IMR-90 (cell line): ENCODE data around the gene DPCD. TPM values are rescaled to one million over a fixed set of nuclear protein-coding genes. Genes with fewer than 3 reads are reported as not detected.

Source experiments
- ATAC-seq: fragments of 200-7000 bp; cut with Tn5 transposase; 2 replicates; pipeline ENCODE4 v1.9.1; 2020; ENCODE audit warnings: low read depth, mild to moderate bottlenecking, moderate library complexity
- BruUV-seq: library from RNA; stranded (reverse); fragments of 400-500 nt; replicated peaks from 2 replicates; lab custom pipeline; 2021; lab: Mats Ljungman, UMichigan
- CTCF ChIA-PET: fragments of 300-600 bp; formaldehyde crosslinking; extraction: SDS; loops from one replicate; lab custom pipeline; 2021; ENCODE audit warnings: antibody characterized with exemption; lab: Yijun Ruan, JAX
- POLR2A ChIA-PET: fragments of 300-600 bp; sonication (Branson Sonifier 250); formaldehyde crosslinking; loops from one replicate; lab custom pipeline; 2022; ENCODE audit warnings: antibody characterized with exemption; ENCODE audit not compliant: unreplicated experiment; lab: Charles Lee
- DNase-seq: peaks from one replicate; pipeline ENCODE4 v3.0.0; 2013
- H2AFZ ChIP-seq: replicated peaks from 2 replicates; pipeline ENCODE3; 2013; ENCODE audit warnings: low read length, mild to moderate bottlenecking; ENCODE audit not compliant: poor library complexity
- H2AK5ac ChIP-seq: 2 replicates; pipeline ENCODE4 v1.6.1; 2013; ENCODE audit warnings: low read depth, low read length, inconsistent platforms
- H2AK9ac ChIP-seq: replicated peaks from 2 replicates; pipeline ENCODE3; 2013; ENCODE audit warnings: mild to moderate bottlenecking, low read depth, low read length, moderate library complexity; ENCODE audit not compliant: poor library complexity
- H2BK120ac ChIP-seq: 2 replicates; pipeline ENCODE4 v1.6.1; 2013; ENCODE audit warnings: low read depth, low read length, inconsistent platforms
- H2BK15ac ChIP-seq: 3 replicates; pipeline ENCODE4 v1.6.1; 2013; ENCODE audit warnings: low read depth, low read length, inconsistent platforms
- H2BK20ac ChIP-seq: 2 replicates; pipeline ENCODE4 v1.6.1; 2013; ENCODE audit warnings: low read depth, mild to moderate bottlenecking, inconsistent platforms, low read length, moderate library complexity
- H2BK5ac ChIP-seq: 2 replicates; pipeline ENCODE4 v1.6.1; 2013; ENCODE audit warnings: mild to moderate bottlenecking, low read depth, low read length, inconsistent platforms; ENCODE audit not compliant: poor library complexity, severe bottlenecking
- H3K14ac ChIP-seq: replicated peaks from 2 replicates; pipeline ENCODE4 v1.6.1; 2013; ENCODE audit warnings: low read depth, low read length, inconsistent platforms
- H3K18ac ChIP-seq: 2 replicates; pipeline ENCODE4 v1.6.1; 2013; ENCODE audit warnings: low read depth, low read length, control low read depth
- H3K23ac ChIP-seq: 2 replicates; pipeline ENCODE4 v1.6.1; 2013; ENCODE audit warnings: low read depth, low read length, inconsistent platforms
- H3K27ac ChIP-seq: 2 replicates; pipeline ENCODE4 v1.5.1; 2013; ENCODE audit warnings: mild to moderate bottlenecking, control low read depth, low read length; ENCODE audit not compliant: insufficient read depth
- H3K27me3 ChIP-seq: 2 replicates; pipeline ENCODE4 v1.6.1; 2013; ENCODE audit warnings: low read length; ENCODE audit not compliant: control insufficient read depth, insufficient read depth
- H3K36me3 ChIP-seq: 2 replicates; pipeline ENCODE4 v1.6.1; 2013; ENCODE audit warnings: low read length, mixed read lengths; ENCODE audit not compliant: control insufficient read depth, insufficient read depth
- H3K4ac ChIP-seq: 2 replicates; pipeline ENCODE4 v1.6.1; 2013; ENCODE audit warnings: low read depth, low read length, inconsistent platforms
- H3K4me1 ChIP-seq: 2 replicates; pipeline ENCODE4 v1.6.1; 2013; ENCODE audit warnings: low read length, mixed read lengths; ENCODE audit not compliant: control insufficient read depth, insufficient read depth
- H3K4me2 ChIP-seq: 2 replicates; pipeline ENCODE4 v1.6.1; 2013; ENCODE audit warnings: low read depth, mild to moderate bottlenecking, control low read depth, low read length, moderate library complexity
- H3K4me3 ChIP-seq: 2 replicates; pipeline ENCODE4 v1.5.1; 2013; ENCODE audit warnings: low read depth, mild to moderate bottlenecking, control low read depth, low read length, moderate library complexity; ENCODE audit not compliant: insufficient read depth
- H3K56ac ChIP-seq: 2 replicates; pipeline ENCODE4 v1.6.1; 2013; ENCODE audit warnings: low read length, inconsistent platforms; ENCODE audit not compliant: insufficient read depth; ENCODE audit errors: extremely low read depth
- H3K79me1 ChIP-seq, 2 experiments: 2 replicates each; pipeline ENCODE4 v1.6.1; 2013; ENCODE audit warnings: low read length in 2 of 2, inconsistent platforms in 1 of 2, low read depth in 1 of 2
- H3K9ac ChIP-seq: 2 replicates; pipeline ENCODE4 v1.6.1; 2013; ENCODE audit warnings: low read depth, low read length, control low read depth
- H3K9me1 ChIP-seq: 2 replicates; pipeline ENCODE4 v1.6.1; 2013; ENCODE audit warnings: low read length, inconsistent platforms; ENCODE audit not compliant: insufficient read depth
- H3K9me3 ChIP-seq: 2 replicates; pipeline ENCODE4 v1.6.1; 2013; ENCODE audit warnings: low read length; ENCODE audit not compliant: control insufficient read depth, insufficient read depth
- H4K20me1 ChIP-seq: 2 replicates; pipeline ENCODE4 v1.6.1; 2013; ENCODE audit warnings: low read length, inconsistent platforms; ENCODE audit not compliant: insufficient read depth
- H4K5ac ChIP-seq: 2 replicates; pipeline ENCODE4 v1.6.1; 2013; ENCODE audit warnings: mild to moderate bottlenecking, low read depth, low read length, control low read depth
- H4K8ac ChIP-seq, 2 experiments: 2 replicates each; pipeline ENCODE4 v1.6.1; 2013; ENCODE audit warnings: low read depth in 2 of 2, low read length in 2 of 2, control low read depth in 1 of 2, inconsistent platforms in 1 of 2
- H4K91ac ChIP-seq: 2 replicates; pipeline ENCODE4 v1.6.1; 2013; ENCODE audit warnings: low read depth, low read length, inconsistent platforms; ENCODE audit not compliant: insufficient read depth
- BHLHE40 ChIP-seq: fragments of 150-350 bp; IDR thresholded peaks from 2 replicates; pipeline ENCODE4 v1.6.1; 2016; ENCODE audit warnings: mild to moderate bottlenecking, low read depth, low read length
- CEBPB ChIP-seq: IDR thresholded peaks from 2 replicates; pipeline ENCODE4 v1.6.1; 2012; ENCODE audit warnings: low read depth, low read length, improper control_type of control experiment
- CTCF ChIP-seq: conservative IDR thresholded peaks from 2 replicates; pipeline ENCODE4 v1.5.1; 2012; ENCODE audit warnings: mild to moderate bottlenecking, low read depth, low read length, improper control_type of control experiment
- MXI1 ChIP-seq: IDR thresholded peaks from 2 replicates; pipeline ENCODE4 v1.6.1; 2012; ENCODE audit warnings: low read depth, mild to moderate bottlenecking, low read length, moderate library complexity, borderline replicate concordance
- NFE2L2 ChIP-seq: fragments of 150-350 bp; IDR thresholded peaks from 2 replicates; pipeline ENCODE4 v1.6.1; 2016; ENCODE audit warnings: low read depth, mild to moderate bottlenecking, low read length
- POLR2A ChIP-seq: IDR thresholded peaks from 2 replicates; pipeline ENCODE4 v1.6.1; 2012; ENCODE audit warnings: mild to moderate bottlenecking, low read depth, low read length
- RAD21 ChIP-seq: IDR thresholded peaks from 2 replicates; pipeline ENCODE4 v1.6.1; 2012; ENCODE audit warnings: low read length, improper control_type of control experiment
- RFX5 ChIP-seq: IDR thresholded peaks from 2 replicates; pipeline ENCODE4 v1.8.0; 2012; ENCODE audit warnings: low read depth, mild to moderate bottlenecking, low read length, moderate library complexity
- SMC3 ChIP-seq: fragments of 150-350 bp; IDR thresholded peaks from 2 replicates; pipeline ENCODE4 v1.6.1; 2016; ENCODE audit warnings: low read depth, mild to moderate bottlenecking, antibody characterized with exemption, low read length, moderate library complexity
- USF2 ChIP-seq: fragments of 150-350 bp; IDR thresholded peaks from 2 replicates; pipeline ENCODE4 v1.6.1; 2017; ENCODE audit warnings: mild to moderate bottlenecking, antibody characterized with exemption, low read length, low read depth
- WGBS, 2 experiments: methylation state at CpG; one replicate each; pipeline versions ENCODE4 v1.1.5 to v1.1.7; 2013; ENCODE audit warnings: missing lambda C conversion rate in 2 of 2; ENCODE audit not compliant: insufficient read length in 1 of 2; ENCODE audit errors: extremely low coverage in 2 of 2; 5-methylcytosine and 5-hydroxymethylcytosine counted together
- dilution Hi-C: fragments of 300-500 bp; cut with HindIII; formaldehyde crosslinking; loops from one replicate; pipeline ENCODE4 v1.14.3; 2018; ENCODE audit warnings: low sequenced_read_pairs; ENCODE audit not compliant: unreplicated experiment
- in situ Hi-C: fragments of 300-500 bp; cut with MboI; formaldehyde crosslinking; loops from 3 replicates; pipeline ENCODE4 v1.14.3; 2019; ENCODE audit warnings: low sequenced_read_pairs, inconsistent platforms, mixed read lengths
- intact Hi-C: fragments of 100-400 bp; cut with micrococcal nuclease; formaldehyde crosslinking; loops from 2 replicates; pipeline ENCODE4 v1.10.0; 2022
- polyA plus RNA-seq, 3 experiments: library from polyadenylated mRNA; depleted of rRNA; stranded (reverse); fragments of >200 nt; gene quantifications; 2 replicates each; pipeline ENCODE4 v1.2.3, GENCODE V29; 2012; ENCODE audit warnings: low replicate concordance in 1 of 3
- total RNA-seq: library from RNA; depleted of rRNA; stranded (reverse); fragments of >200 nt; gene quantifications from 2 replicates; pipeline ENCODE4 v1.2.3, GENCODE V29; 2012

DPCD gene
- total and polyA plus RNA-seq, 2 of the 4 experiments (the other 2 are of a cell fraction) = 59.1 to 73.7 TPM

- H3K27me3 ChIP-seq = peaks cover 42% of the 10 kb centered on the region
- no peaks in the 10 kb centered on the region for H3K9me3 ChIP-seq
- no peak overlapping the region for H3K9ac ChIP-seq
- H2BK120ac ChIP-seq = no peak overlapping the region
- no peak overlapping the region for H2BK15ac ChIP-seq
- H3K27ac ChIP-seq = no peak overlapping the region
- H3K4ac ChIP-seq = no peak overlapping the region
- H4K8ac ChIP-seq = no peak overlapping the region
- H3K79me1 ChIP-seq = no peaks in the 10 kb centered on the region
- no peak for TF ChIP-seq RAD21
- no peak for TF ChIP-seq POLR2A
- no peak for TF ChIP-seq NFE2L2
- no peak for TF ChIP-seq BHLHE40
- no peak for TF ChIP-seq MXI1
- no peak for TF ChIP-seq RFX5
- TF ChIP-seq CTCF = no peak
- no peak for TF ChIP-seq CEBPB
- TF ChIP-seq USF2 = no peak
- no peak for TF ChIP-seq SMC3
- no peak overlapping the region for H4K91ac ChIP-seq
- in situ Hi-C loops = no loop called here
- DNase-seq = no peak
- ChIA-PET POLR2A (no interaction called here), CTCF (interaction anchor here (0.6 kb wide), 1 partner anchor 14 kb away, joined by 3 read pairs; no protein-coding TSS in a partner anchor)
- H4K20me1 ChIP-seq = no peaks in the 10 kb centered on the region
- H2BK20ac ChIP-seq = no peak overlapping the region
- H3K18ac ChIP-seq = no peak overlapping the region
- H3K9me1 ChIP-seq = peaks cover 2% of the 10 kb centered on the region
- no peak overlapping the region for H2BK5ac ChIP-seq
- no peak overlapping the region for H2AFZ ChIP-seq
- no peak overlapping the region for H3K4me3 ChIP-seq
- H3K23ac ChIP-seq = no peak overlapping the region
- dilution Hi-C loops = no loop called here
- H3K36me3 ChIP-seq = no peaks in the 10 kb centered on the region
- BruUV-seq = no TSS peak
- ATAC-seq = no peak
- no peak overlapping the region for H3K56ac ChIP-seq
- intact Hi-C loops = no loop called here
- WGBS, 2 experiments = no CpG with 5 or more reads among the region's 15 CpGs
- H3K14ac ChIP-seq = no peak overlapping the region
- no peak overlapping the region for H2AK5ac ChIP-seq
- H3K4me2 ChIP-seq = no peak overlapping the region
- H4K5ac ChIP-seq = no peak overlapping the region
- no peak overlapping the region for H2AK9ac ChIP-seq
- peaks cover 2% of the 10 kb centered on the region; the same call in 1 of the 2 replicates for H3K4me1 ChIP-seq
Observed at GRCh38 chr10:101564490-101564991, 23.6 kb upstream of the DPCD start.
